NCI-H69 (cell line): ENCODE measurements around the gene MEF2B.
"Not testable (repeated sequence)": the region's sequence is repeated elsewhere in the genome, so short reads cannot be mapped to it uniquely, and the experiment has no call there.

Experiments
- DNase-seq: peaks from one replicate; lab custom pipeline; 2025; lab: John Stamatoyannopoulos, UW

Gene MEF2B

DNA sequence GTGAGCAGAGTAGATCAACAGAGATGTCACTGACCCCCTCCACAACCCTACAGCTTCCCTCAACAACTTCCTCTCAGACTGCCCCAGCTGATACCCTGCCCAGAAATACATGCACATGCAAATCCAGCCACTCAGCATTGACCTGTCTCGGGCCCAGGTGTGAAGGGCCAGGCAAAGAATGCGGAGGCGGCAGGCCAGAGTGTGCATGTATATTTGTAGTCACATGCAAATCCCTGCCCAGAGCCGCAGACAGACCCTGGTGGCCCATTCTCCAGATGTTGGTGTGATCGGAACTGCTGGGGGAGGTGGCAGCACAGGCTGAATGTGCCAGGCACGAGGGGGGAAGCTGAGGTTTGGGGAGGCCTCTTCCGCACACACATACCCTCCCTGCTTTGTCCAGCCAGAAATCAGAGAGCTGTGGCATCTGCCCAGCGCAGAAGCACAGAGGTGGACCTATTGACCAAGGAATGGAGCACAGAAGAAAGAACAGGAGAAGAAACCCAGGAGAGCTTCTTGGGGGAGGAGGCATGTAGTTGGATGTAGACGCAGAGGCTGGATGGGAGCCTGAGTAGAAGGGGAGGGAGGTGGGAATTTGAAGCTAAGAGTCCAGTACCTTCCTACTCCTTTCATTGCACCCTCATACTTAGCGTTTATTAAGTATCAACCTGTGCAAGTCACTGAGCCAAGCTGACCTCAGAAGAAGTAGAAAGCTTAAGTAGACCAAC is 14.4 kb downstream of the MEF2B start:
- DNase-seq = no peak

DNA sequence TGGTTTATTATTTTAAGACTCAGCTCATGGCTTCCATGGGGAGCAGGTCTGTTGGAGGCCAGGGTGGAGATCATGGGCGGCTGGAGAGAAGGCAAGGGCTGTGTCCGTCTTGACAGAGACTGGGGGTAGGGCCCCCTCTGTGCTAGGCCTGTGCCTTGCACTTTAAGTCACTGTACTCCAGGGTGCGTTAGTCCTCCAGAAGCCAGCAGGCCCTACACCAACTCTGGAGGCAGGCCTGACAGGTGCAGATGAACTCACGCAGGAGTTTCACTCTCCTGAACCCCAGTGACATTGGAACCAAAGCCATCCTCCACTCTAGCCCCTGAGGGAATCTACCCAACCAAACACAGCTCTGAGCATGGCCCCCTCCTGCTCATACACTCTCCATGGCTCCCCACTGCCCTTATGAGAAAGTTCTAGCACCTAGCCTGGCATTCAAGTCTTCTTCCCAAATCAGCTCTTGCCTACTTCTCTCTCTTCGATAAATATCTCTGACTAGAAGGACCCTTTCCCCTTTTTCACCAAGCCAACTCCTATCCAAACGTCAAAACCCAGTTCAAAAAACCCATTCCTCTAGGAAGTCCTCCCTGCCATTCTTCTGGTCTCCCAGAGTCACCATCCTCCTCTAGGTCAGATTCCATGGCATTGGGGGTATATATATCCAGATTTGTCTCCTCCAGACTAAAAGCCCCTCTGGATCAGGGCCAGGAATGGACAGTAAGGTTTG is 15.1 kb downstream of the MEF2B start:
- no peak for DNase-seq

DNA sequence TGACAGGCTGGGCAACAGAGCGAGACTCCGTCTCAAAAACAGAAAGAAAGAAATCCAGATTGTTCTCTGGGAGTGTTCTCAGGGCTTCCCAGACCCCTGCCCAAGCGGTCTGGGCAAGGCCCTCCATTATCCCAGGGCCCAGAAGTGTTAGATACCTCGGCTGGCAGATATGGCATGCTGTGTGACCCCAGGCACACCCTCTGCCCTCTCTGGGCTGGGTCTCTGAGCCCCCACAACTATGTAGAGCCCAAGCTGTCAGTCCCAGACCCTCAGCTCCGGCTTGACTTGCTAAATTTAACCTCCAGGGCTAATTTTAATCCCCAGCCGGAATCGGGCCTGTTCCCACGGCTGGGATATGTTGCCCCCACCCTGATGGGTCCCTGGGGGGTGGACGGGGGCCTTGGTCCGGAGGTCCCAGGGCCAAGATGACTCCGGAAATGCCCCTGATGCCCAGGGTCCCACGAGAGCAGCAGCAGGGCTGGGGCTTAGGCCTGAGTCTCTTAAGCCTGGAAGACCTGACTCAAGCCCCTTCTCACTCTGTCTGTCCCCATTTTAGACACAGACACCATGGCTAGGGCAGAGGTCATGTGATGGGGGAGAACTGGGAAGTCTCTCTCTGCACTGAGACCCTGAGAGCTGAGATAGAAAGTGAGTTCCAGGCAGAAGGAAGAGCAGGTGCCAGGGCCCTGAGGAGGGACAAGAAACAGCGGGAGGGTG is 17.2 kb downstream of the MEF2B start:
- no peak for DNase-seq

DNA sequence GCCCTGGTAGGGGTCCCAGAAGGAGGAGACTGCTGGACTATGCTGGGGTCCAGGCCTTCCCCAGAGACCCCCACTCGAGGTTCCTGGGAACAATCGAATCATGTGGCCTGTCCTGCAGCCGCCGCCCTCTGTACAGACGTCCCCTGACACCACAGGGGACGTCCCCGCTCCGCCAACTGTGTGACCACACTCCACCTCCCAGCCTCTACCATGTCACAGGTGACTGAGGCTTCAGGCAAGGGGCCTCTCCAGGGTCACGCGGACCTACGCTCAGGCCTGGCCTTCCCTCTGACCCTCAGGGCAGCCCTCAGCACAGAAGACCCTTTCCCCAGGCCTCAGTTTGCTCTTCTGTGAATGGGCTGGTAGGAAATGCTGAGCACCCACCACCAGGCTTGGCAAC is 18.6 kb downstream of the MEF2B start:
- no peak for DNase-seq

DNA sequence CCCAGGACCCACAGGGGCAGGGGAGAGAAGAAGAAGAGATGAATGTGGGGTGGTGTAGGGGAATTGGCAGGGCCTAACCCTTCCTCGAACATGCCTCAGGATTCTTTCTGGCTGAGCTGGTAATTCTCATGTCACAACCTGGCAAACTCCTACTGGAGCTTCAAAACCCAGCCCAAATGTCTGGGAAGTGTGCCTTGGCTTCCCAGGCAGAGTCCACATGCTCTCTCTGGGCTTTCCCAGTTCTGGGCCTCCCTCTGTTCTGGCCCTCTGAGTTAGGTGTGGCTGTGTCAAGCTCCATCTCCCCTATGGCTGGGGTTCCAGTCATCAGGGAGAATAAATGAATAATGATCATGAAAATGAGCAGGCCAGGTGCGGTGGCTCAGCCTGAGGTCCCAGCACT is 20.6 kb downstream of the MEF2B start:
- no peak for DNase-seq

DNA sequence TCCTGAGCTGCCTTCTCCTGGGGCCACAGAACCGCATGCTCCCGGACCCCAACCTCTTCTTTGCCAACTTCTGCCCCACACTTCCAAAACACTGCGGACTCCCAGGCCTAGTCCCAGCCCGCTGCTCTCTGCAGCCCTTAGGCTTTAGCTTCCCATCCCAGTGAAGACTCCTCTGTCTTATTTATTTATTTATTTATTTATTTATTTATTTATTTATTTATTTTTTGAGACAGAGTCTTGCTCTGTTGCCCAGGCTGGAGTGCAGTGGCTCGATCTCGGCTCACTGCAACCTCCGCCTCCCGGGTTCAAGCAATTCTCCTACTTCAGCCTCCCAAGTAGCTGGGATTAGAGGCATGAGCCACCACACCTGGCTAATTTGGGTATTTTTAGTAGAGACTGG is 21.6 kb downstream of the MEF2B start:
- DNase-seq = not testable (repeated sequence)

DNA sequence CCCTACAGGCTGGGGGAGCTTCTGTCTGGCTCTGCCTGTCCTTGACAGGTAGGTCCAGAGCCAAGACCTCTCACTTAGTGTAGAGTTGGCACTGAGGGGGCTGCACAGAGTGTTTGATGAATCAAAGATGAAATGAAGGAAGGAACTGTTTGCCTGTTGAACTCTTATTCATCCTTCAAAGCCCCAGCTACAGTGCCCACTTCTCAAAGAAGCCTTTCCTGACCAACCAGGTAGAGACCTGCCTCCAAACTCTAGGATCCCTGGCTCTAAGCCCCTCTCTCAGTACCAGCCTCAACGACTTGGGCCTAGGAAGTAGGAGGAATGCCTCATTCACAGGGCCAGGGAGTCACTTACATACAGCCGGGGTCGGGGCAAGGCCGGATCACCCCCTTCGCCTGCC is 22.7 kb downstream of the MEF2B start:
- no peak for DNase-seq

DNA sequence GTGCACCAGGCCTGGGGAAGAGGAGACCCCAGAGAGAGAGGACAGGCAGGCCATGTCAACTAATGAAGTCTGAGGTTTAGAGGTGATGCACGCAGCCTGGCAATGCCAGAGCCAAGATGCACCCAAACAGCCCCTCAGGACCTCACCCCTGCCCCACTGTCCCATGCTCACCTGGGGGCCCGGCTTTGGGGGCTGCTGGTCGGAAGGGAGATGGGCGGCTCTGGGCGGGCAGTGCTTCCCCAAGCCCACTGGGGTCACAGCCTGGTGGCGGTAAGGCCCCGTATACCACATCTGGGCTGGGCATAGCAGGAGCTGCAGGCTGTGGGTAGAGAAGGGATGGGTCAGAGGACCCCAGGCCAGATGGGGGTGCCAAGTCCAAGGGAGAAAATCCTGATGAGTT is 23.2 kb downstream of the MEF2B start:
- DNase-seq = no peak

DNA sequence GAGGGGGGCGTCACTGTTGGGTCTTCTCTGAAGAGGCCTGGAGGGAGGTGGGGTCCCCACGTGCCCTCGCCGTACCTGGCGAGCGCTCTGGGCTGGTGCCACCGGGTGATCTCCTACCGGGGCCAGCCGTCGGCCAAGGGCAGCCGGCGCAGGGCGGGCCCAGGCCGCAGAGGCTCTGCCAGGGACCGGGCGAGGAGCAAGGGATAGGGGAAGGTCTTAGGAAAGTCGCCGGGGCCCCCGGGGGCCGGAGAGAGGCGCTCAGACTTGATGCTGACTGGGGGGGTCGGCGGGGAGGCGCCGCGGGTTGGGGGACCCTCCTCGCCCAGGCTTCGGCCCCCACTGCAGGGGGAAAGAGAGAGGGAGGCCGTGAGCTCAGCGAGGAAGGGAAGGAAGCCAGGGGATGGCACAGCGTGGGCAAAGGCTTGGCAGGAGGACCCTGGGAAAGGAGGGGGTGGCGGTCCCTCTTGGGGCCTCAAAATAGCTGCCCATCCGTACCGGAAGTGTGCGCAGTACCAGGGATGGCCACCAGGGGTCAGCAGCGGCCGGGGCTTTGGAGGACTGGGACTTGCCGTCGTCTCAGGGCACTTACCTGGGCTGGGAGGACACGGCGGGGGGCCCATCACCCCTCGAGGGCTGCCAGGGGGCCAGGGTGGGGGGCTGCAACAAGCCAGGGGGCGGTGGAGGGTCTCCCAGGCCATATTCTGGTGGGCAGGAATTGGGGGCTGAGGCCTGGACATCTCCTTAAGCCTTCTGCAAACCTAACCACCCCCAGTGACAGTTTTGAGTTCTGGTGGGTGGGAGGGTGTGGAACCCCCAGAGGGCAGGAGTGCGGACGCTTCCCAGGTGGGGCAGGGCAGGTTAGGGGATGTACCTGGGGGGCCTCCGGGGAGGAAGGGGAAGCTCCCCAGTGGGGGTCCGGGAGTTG is 24.1 kb downstream of the MEF2B start:
- peak; percentile 74 for DNase-seq

DNA sequence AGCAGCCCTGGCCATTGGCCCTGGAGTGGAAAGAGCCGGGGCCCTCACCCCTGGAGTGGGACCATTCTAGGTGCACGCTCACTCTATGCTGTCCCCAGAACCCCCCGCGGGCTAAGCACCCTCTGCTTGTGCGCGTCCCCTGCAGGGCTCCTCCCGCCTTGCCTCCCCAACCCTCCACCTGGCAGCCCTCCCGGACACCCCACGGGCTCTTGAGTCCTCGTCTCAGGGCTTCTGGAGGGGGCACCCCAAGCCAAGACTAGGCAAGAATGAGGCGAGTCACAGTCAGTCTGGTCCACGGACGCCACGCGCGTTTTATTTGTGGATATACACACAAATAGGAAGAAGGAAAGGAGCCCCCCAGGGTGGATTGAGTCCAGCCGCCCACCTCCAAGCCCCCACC is 24.8 kb downstream of the MEF2B start:
- no peak for DNase-seq

DNA sequence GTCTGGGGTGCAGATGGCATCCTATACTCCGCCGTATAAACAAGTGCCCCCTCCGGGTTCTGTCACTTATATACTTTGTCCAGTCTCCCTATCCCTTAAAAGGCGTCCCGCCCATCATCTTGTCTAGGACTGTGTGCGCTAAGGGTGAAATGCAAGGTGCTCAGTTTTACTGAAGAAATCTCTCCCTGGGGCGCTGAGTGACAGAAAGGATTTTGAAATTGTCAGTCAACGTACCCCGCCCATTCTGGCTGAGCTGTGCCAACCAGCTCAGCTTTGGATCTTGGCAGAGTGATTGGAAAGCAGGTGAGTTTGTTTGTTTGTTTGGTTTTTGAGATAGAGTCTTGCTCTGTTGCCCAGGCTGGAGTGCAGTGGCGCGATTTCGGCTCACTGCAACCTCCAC is 27.7 kb downstream of the MEF2B start:
- no peak for DNase-seq

DNA sequence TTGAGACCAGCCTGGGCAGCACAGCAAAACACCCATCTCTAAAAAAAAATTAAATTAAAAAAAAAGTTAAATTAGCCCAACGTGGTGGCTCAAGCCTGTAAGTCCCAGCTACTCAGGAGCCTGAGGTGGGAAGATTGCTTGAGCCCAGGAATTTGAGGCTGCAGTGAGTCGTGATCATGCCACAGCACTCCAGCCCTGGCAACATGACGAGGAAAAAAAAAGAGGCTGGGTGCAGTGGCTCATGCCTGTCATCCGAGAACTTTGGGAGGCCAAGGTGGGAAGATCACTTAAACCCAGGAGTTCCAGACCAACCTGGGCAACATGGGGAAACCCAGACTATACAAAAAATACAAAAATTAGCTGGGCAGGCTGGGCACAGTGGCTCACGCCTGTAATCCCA is 29.6 kb downstream of the MEF2B start:
- DNase-seq = no peak

DNA sequence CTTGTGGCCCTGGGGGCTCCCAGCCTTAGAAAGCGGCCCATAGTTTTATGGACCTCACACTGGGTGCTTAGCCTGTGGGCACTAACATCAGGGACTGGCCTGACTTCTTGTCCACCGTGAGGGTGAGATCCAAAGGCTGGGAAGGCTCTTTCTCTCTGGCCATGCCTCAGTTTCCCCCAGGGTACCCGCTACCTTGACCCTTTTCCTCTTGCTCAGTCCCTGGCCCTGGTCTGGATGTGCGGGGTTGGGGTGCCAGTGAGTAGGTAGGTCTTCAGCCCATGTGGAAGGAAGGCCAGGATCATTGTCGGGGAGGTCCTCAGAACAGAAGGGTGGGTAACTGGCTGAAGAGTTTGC is 30.2 kb downstream of the MEF2B start:
- no peak for DNase-seq

DNA sequence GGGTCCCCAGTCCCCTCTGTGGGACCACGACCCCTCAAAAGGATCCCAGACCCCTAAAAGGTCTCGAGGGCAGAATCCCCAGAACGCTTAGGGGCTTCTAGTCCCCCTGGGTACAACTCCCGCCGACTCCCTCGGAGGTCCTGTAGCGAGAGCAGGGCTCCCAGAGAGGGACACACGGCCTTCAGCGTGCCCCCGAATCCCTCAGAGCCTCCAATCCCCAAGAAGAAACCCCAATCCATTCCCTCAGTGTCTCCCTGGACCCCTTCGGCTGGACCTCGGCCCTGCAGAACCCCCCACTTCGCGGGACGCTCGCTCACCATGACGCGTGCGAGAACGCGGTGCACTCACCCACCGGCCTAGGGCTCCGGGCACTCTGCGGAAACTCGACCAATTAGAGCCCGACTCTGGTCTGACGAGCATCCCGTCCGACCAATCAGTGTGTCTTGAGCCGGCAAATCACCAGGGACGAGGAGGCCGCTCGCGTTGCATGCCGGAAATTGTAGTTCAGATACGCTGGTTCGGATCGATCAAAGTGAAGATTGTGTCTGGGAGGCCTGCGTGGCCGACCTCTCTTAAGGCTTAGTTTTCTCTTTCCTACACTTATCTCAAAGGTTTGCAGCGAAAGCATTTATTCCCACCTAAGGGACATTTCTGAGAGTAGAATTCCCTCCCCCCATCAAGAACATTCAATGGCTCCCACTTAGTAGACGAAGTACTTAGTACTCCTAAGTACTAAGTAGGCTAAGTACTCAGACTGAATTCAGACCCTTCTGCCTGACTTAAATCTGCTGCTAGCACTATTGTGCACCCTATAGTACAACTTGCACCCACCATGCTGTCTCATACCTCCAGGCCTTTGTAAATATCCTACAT is 31.7 kb downstream of the MEF2B start, which contains the start of gene TMEM161A:
TSS of gene TMEM161A (minus strand) at position 370 of the 873 bp plus-strand sequence. CDS start at position 320, 50 bp downstream.
- DNase-seq = peak; percentile 99

DNA sequence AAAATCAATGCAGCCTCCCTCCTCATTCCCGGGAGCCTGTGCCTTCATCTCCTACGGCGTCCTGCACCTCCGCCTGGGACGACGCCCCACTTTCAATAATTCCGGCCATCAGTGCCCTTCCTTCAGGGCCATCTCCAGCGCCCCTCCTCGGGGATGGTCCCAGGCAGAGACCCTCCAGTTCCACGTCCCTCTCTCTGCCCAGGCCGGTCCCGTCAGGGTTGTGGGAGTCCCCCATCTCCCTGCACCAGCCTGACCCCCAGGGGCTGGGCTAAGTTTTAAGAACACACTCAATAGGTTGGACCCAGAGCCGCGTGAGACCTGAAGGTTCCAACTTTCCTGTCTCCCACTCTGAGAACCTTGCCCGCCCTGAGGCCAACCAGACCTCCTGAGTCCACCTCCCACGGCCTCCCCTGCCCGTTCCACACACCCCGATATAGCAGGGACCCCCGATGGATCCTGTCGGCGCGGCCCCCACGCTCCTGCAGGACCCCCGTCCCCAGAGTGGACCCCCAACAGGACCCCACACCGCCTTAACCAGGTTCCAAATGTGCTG is 32.4 kb downstream of the MEF2B start:
- DNase-seq = peak; percentile 23

DNA sequence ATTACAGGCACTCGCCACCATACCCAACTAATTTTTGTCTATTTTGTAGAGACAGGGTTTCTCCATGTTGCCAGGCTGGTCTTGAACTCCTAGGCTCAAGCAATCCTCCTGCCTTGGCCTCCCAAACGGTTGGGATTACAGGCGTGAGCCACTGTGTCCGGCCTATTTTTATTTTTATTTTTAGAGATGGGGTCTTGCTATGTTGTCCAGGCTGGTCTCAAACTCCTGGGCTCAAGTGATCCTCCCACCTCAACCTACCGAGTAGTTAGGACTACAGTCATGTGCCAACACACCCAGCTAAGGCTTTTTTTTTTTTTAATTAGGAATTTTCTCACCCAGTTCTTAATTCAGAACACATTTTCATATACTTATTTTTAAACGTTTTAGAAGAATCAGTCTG is 34.4 kb downstream of the MEF2B start:
- not testable (repeated sequence) for DNase-seq

DNA sequence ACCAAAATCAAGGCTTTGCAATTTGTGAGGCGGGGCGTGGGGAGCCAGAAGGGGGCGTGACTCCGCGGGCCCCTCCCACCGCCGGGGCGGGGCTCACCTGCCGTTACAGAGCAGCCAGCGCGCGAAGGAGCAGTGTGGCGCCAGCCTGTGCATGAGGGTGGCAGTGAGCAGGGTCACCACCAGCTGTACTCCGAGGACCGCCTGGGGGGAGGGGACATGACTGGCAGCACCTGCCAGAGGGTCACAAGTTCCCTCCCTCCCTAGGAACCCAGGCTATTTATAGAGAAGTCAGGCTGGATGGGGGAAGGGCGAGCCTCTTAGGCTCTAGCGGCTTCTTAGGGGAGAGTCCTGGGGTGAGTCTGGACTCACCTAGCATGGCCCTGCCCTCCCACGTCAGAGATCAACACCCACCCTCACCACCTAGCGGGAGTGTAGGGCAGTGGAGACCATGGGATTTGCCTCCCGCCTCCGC is 35.3 kb downstream of the MEF2B start:
- DNase-seq = peak; percentile 91

DNA sequence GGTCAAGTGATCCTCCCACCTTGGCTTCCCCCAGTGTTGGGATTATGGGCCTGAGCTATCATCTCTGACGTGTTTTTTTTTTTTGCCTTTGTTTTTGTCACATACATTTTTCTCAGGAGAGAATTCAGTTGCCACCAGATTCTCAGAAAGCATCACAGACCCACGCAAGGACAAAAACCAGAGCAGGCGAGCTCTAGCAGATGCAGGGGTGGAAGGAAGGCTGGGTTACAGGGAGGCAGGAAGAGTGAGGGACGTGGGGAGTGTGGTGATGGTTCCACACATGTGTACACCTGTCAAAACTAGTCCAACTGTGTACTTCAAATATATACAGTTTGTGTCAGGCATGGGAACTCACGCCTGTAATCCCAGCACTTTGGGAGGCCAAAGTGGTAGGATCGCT is 36.1 kb downstream of the MEF2B start:
- no peak for DNase-seq

DNA sequence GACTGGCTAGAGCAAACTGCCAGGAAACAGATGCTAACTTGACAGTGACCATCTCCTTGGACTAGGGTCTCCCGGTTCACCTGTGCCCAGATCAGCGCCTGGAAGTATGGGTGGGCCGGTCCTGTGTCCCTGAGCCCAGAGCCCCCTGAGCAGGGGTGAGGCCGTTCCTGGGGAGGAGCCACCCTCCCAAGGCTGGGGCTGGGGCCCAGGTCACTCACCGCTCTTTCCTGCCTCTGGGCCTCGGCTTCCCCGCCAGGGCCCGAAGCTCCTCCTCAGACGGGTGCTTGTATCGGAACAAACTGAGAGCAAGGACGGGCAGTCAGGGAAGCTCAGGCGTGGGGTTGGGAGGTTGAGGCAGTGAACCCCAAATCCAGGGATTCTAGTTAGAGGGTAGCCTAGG is 37.2 kb downstream of the MEF2B start:
- DNase-seq = no peak

DNA sequence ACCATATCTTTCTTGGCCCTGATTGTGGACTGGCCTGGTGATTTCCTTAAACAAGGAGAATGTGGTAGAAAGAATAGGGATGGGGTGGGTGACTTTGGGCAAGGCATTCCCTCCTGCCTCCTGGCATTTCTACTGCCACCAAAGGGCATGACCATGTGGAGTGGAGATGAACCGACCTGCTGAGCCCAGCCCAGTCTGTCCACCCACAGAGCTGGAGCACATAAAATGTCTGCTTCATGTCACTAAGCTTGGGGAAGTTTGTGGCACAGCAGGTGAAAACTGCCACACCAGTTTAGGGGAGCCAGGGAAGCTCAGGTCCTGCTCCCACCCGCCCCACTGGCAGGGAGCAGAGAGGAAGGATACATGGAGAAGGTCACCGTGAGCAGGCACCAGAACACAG is 38.1 kb downstream of the MEF2B start:
- no peak for DNase-seq

DNA sequence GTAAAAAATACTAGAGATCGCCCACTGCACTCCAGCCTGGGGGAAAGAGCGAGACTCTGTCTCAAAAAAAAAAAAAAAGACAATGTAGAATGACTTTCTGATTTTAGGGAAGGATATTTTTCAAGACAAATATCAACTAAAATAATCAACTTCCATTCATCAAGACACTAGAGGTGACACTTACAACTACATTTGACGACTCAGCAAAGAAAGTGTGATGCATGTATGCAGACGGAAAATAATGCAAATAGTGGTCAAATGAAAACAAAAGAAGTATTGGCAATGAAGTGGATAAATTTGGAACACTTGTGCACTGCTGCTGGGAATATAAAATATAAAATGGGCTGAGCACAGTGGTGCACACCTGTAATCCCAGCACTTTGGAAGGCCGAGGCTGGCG is 44.0 kb downstream of the MEF2B start:
- no peak for DNase-seq
